Neutrophil (primary cell): Measurements from ENCODE around the gene MRPL1.
"Not testable (repeated sequence)": the region's sequence is repeated elsewhere in the genome, so short reads cannot be mapped to it uniquely, and the experiment has no call there.

Experiments used
- H3K27ac ChIP-seq: fragments of 200-600 bp; sonication (generic); 2 replicates; pipeline ENCODE4 v1.5.1; 2016; ENCODE audit warnings: mild to moderate bottlenecking, moderate library complexity
- H3K27me3 ChIP-seq: fragments of 200-600 bp; sonication (generic); 2 replicates; pipeline ENCODE4 v1.6.0; 2016; ENCODE audit warnings: mild to moderate bottlenecking
- H3K36me3 ChIP-seq: fragments of 200-600 bp; sonication (generic); 2 replicates; pipeline ENCODE4 v1.5.1; 2017
- H3K4me1 ChIP-seq, 2 experiments: fragments of 200-600 bp in 1 of 2; sonication (generic) in 1 of 2; 1 replicate in 1 of 2; 2 replicates in 1 of 2; pipeline versions ENCODE4 v1.5.1 to v1.6.1; 2013 to 2016; ENCODE audit warnings: low read depth in 1 of 2, low read length in 1 of 2, mild to moderate bottlenecking in 1 of 2, moderate library complexity in 1 of 2; ENCODE audit not compliant: control insufficient read depth in 1 of 2, insufficient read depth in 1 of 2
- H3K4me3 ChIP-seq, 2 experiments: fragments of 200-600 bp in 1 of 2; sonication (generic) in 1 of 2; 1 replicate in 1 of 2; 2 replicates in 1 of 2; pipeline ENCODE4 v1.5.1; 2013 to 2016; ENCODE audit warnings: low read depth in 1 of 2, low read length in 1 of 2, mild to moderate bottlenecking in 1 of 2, moderate library complexity in 1 of 2
- H3K9me3 ChIP-seq: fragments of 200-600 bp; sonication (generic); 2 replicates; pipeline ENCODE4 v1.5.1; 2016
- TF ChIP-seq, protein P1 (sequence below): fragments of 200-600 bp; sonication (generic); IDR thresholded peaks from 2 replicates; pipeline ENCODE4 v1.5.1; 2016; ENCODE audit warnings: antibody characterized with exemption

Gene MRPL1

DNA sequence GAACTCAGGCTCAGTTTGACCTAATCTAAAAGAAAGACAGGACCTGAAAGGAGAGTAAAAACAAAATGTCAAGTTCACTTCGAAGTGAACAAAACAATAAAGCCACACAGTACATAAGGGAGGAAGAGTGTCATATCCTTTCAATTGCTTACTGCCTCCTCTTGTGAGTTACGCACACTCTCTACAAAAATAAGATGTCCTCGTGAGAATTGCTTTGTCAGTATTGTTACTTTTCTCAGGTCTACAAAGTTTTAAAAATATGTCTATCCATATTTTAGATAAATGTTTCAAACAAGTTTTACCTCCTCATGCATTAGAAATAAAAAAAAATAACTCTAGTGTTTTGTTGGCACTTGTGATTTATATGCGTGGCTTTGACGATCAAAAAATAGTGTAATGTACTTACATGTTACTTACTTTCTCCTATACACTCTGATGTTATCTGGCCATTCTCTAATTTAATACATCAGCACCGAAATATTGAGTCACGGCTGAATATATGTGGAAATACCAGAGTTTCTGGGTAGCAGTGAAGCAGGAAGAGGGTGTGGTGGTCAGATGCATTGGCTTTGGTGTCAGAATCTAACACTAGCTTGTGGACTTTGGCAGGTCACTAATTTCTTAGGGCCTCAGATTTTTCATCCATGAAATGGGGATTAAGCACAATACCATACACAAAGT is 8.1 kb upstream of the MRPL1 start:
- Histone ChIP-seq H3K27ac (no peak overlapping the region), H3K4me3 (no peak overlapping the region)

DNA sequence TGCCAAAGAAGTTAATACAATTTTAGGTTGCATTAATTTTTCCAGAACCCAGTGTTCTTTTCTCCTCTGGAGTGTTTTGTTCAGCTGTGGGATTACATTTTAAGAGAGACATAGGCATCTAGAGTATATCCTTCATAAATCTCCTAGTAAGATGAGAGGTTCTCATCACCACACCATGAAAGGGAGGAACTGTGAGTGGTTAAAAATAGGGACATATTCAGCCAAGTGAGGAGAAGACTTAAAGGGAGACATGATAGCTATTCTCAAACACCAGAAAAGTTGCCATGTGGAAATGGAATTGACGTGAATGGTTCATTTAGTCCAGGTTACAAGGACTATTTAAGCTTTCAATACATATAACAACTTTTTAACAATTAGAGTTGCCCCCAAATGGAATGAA is 6.5 kb upstream of the MRPL1 start:
- Histone ChIP-seq H3K4me3 (no peak overlapping the region), H3K4me1 (peaks cover 4 to 23% of the 10 kb centered on the region in 2 experiments), H3K36me3 (no peaks in the 10 kb centered on the region), H3K9me3 (no peaks in the 10 kb centered on the region), H3K27me3 (no peaks in the 10 kb centered on the region), H3K27ac (no peak overlapping the region)
- TF ChIP-seq, protein P1, sequence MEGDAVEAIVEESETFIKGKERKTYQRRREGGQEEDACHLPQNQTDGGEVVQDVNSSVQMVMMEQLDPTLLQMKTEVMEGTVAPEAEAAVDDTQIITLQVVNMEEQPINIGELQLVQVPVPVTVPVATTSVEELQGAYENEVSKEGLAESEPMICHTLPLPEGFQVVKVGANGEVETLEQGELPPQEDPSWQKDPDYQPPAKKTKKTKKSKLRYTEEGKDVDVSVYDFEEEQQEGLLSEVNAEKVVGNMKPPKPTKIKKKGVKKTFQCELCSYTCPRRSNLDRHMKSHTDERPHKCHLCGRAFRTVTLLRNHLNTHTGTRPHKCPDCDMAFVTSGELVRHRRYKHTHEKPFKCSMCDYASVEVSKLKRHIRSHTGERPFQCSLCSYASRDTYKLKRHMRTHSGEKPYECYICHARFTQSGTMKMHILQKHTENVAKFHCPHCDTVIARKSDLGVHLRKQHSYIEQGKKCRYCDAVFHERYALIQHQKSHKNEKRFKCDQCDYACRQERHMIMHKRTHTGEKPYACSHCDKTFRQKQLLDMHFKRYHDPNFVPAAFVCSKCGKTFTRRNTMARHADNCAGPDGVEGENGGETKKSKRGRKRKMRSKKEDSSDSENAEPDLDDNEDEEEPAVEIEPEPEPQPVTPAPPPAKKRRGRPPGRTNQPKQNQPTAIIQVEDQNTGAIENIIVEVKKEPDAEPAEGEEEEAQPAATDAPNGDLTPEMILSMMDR: no peak

More for the DNA sequence above, 8.1 kb upstream of the MRPL1 start:
- TF ChIP-seq, protein P1: no peak
- Histone ChIP-seq H3K4me1 (peaks cover 4 to 23% of the 10 kb centered on the region in 2 experiments), H3K9me3 (no peaks in the 10 kb centered on the region), H3K36me3 (no peaks in the 10 kb centered on the region), H3K27me3 (no peaks in the 10 kb centered on the region)

DNA sequence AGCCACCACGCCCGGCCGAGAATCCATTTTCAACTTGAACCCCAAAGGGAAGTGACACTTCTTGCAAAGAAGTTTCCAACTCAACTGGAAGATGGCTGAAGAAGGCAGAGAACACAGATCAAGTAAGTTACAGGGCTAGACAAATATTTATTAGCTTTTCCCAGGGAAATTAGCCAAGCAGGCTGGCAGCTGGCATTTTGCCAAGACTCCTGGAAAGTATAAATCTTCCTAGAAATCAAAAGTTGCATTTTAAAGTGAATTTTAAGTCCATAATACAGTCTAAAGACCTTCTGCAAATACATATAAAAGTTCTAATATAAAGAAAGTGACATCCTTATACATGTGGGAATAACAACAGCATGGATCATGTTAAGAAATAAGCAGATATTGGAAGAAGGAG is 3.4 kb upstream of the MRPL1 start:
- no peaks in the 10 kb centered on the region for H3K36me3 ChIP-seq
- H3K27ac ChIP-seq: no peak overlapping the region
- no peaks in the 10 kb centered on the region for H3K27me3 ChIP-seq
- H3K4me3 ChIP-seq: no peak overlapping the region
- TF ChIP-seq, protein P1: no peak
- H3K9me3 ChIP-seq: no peaks in the 10 kb centered on the region
- H3K4me1 ChIP-seq: peaks cover 23 to 32% of the 10 kb centered on the region in 2 experiments

DNA sequence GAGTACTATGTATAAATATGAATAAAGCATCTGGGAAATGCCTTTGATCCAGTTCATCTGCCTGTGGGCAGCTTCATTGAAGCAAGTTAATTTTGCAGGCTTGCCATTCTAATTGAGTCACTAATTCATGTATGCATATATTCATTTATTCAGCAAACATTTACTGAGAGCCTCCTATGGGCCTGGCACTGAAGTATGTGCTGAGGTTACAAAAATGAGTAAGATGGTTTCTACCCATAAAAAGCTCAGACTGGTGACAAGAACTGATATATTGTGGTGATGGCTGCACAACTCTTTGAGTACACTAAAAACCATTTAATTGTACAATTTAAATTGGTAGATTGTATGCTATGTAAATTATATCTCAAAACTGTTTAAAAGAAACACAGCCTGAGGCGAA is 1.1 kb upstream of the MRPL1 start:
- Histone ChIP-seq H3K4me3 (peak overlapping the region; percentile 81 to 88), H3K9me3 (no peaks in the 10 kb centered on the region), H3K27ac (peak overlapping the region; percentile 95), H3K36me3 (no peaks in the 10 kb centered on the region), H3K27me3 (no peaks in the 10 kb centered on the region), H3K4me1 (peaks cover 18 to 24% of the 10 kb centered on the region in 2 experiments)
- TF ChIP-seq, protein P1: no peak

DNA sequence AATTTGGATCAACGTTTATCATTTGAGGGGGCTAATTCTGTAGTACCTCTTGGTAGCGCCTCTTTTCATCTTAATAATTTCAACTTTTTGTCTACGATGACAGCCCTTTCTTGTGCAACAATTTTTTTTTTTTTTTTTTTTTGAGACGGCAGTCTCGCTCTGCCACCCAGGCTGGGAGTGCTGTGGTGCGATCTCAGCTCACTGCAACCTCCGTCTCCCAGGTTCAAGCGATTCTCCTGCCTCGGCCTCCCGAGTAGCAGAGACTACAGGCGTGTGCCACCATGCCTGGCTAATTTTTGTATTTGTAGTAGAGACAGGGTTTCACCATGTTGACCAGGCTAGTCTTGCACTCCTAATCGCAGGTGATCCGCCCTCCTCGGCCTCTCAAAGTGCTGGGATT is 711 bp downstream of the MRPL1 start:
- Histone ChIP-seq H3K27ac (peak overlapping the region; percentile 95), H3K4me1 (peaks cover 18 to 20% of the 10 kb centered on the region in 2 experiments), H3K4me3 (peak overlapping the region; percentile 81 to 88)

DNA sequence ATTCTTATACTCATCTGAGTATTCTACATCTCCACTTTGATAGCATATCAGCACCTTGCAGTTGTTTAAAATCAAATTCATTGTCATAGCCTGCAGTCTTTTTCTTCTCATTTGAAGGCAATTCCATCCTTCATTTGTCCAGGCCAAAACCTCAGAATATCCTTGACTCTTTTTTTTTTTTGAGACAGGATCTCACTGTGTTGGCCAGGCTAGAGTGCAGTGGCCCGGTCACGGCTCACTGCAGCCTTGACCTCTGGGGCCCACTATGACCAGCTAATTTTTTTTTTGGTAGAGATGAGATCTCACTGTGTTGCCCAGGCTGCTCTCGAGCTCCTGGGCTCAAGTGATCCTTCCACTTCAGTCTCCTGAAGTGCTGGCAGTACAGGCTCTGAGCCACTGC is 2.6 kb downstream of the MRPL1 start:
- Histone ChIP-seq H3K27ac (no peak overlapping the region), H3K9me3 (no peaks in the 10 kb centered on the region), H3K4me1 (peaks cover 18 to 20% of the 10 kb centered on the region in 2 experiments), H3K27me3 (no peaks in the 10 kb centered on the region), H3K36me3 (no peaks in the 10 kb centered on the region), H3K4me3 (no peak overlapping the region)
- TF ChIP-seq, protein P1: no peak

More for the DNA sequence above, 711 bp downstream of the MRPL1 start:
- H3K36me3 ChIP-seq, H3K27me3 ChIP-seq, H3K9me3 ChIP-seq: not testable (repeated sequence)
